ENCODE results near the gene TBCB. TPM values are rescaled to one million over a fixed set of nuclear protein-coding genes. Genes with fewer than 3 reads are reported as not detected.

Gene TBCB
- total RNA-seq, 4 donors from 2014 or later = 116 to 248 (median 180) TPM

DNA sequence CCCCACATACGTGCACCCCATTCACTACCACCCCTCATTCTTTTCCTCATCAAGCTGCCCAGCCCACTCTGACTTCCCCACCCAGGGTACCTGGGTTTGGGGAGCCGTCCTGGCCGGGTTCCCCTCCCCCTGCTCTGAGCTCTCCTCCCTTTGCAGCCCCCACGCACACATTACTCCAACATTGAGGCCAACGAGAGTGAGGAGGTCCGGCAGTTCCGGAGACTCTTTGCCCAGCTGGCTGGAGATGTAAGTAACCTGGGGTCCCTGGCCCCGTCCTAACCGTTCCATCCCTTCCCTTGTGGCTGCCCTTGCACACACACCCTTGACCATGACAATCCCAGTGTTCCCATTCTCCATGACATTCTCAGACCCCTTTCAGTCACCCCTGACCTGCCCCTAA is 27.2 kb downstream of the TBCB start:
- TF ChIP-seq EP300 (IDR thresholded peaks at IDR 0.05) (no peak), POLR2AphosphoS5 (IDR thresholded peaks at IDR 0.05) (no peak), CTCF (IDR thresholded peaks at IDR 0.05) (no peak), POLR2A (IDR thresholded peaks at IDR 0.05) (no peak)
- Histone ChIP-seq H3K4me1 (peaks cover 0 to 26% (median 5%) of the 10 kb centered on the region in 3 donors), H3K36me3 (peaks cover 0 to 59% of the 10 kb centered on the region in 2 donors), H3K4me3 (no peak overlapping the region), H3K27me3 (no peaks in the 10 kb centered on the region), H3K9me3 (no peaks in the 10 kb centered on the region), H3K27ac (peak overlapping the region in 2 of 4 donors; percentile 95 to 99)
- WGBS, 2 donors (ENCODE audit: low coverage in 1 of 2) = 67 to 84% methylated on average over 2 to 9 of the region's 9 CpGs
- ATAC-seq = no peak

GRCh38 chr19:36144624-36145023 is 29.4 kb downstream of the TBCB start:
- TF ChIP-seq POLR2A (IDR thresholded peaks at IDR 0.05) = no peak
- TF ChIP-seq EP300 (IDR thresholded peaks at IDR 0.05) = no peak
- TF ChIP-seq POLR2AphosphoS5 (IDR thresholded peaks at IDR 0.05) = no peak
- TF ChIP-seq CTCF (IDR thresholded peaks at IDR 0.05) = no peak
- WGBS, 2 donors (ENCODE audit: low coverage in 1 of 2) = 77 to 97% methylated on average over 5 to 6 of the region's 6 CpGs

GRCh38 chr19:36149673-36150406 is 34.6 kb downstream of the TBCB start:
- Histone ChIP-seq H3K36me3 (peaks cover 0 to 61% of the 10 kb centered on the region in 2 donors), H3K4me1 (peaks cover 3 to 45% (median 9%) of the 10 kb centered on the region in 3 donors), H3K4me3 (no peak overlapping the region), H3K27me3 (no peaks in the 10 kb centered on the region), H3K27ac (peak overlapping the region in 3 of 4 donors; percentile 97 to 98 (median 98)), H3K9me3 (no peaks in the 10 kb centered on the region)
- no peak for TF ChIP-seq CTCF (IDR thresholded peaks at IDR 0.05)
- no peak for TF ChIP-seq POLR2AphosphoS5 (IDR thresholded peaks at IDR 0.05)
- 53 to 69% methylated on average over 4 to 9 of the region's 13 CpGs for WGBS, 2 donors (ENCODE audit: low coverage in 1 of 2)
- no peak for ATAC-seq

More at GRCh38 chr19:36144624-36145023, 29.4 kb downstream of the TBCB start:
- peaks cover 0 to 19% (median 5%) of the 10 kb centered on the region in 3 donors for H3K4me1 ChIP-seq
- no peak for ATAC-seq
- H3K27ac ChIP-seq = no peak overlapping the region
- peaks cover 0 to 80% of the 10 kb centered on the region in 2 donors for H3K36me3 ChIP-seq
- H3K4me3 ChIP-seq = no peak overlapping the region
- no peaks in the 10 kb centered on the region for H3K9me3 ChIP-seq
- H3K27me3 ChIP-seq = no peaks in the 10 kb centered on the region

DNA sequence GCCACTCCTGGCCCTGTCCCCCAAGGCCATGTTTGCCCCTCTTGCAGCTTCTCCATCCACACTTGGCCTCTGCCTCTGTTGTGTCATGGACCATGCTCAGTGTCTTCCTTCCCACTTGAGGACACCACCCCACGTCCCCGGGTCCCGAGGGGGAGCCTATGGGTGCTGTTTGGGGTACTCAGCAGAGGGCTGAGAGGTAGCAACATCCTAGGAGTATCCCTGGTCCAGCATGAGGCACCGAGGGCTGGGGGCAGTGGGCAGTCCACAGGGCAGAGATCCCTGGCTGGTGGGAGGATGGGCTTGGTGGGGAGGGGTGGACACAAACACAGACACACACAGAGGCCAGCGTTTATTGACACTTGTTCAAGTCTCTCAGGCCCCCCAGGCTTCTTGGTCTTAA is 35.3 kb downstream of the TBCB start:
- Histone ChIP-seq H3K27ac (peak overlapping the region; percentile 97 to 99 (median 98)), H3K9me3 (no peaks in the 10 kb centered on the region), H3K36me3 (peaks cover 0 to 53% of the 10 kb centered on the region in 2 donors), H3K27me3 (no peaks in the 10 kb centered on the region), H3K4me3 (peak overlapping the region in 1 of 2 donors; percentile 77), H3K4me1 (peaks cover 3 to 45% (median 9%) of the 10 kb centered on the region in 3 donors)
- TF ChIP-seq POLR2A (IDR thresholded peaks at IDR 0.05) (no peak), CTCF (IDR thresholded peaks at IDR 0.05) (no peak), POLR2AphosphoS5 (IDR thresholded peaks at IDR 0.05) (no peak), EP300 (IDR thresholded peaks at IDR 0.05) (no peak)
- WGBS, 2 donors (ENCODE audit: low coverage in 1 of 2) = 14% methylated on average over 1 of the region's 5 CpGs; no CpG with 5 or more reads in 1 of the 2 donors
- ATAC-seq = no peak

Data from gastroesophageal sphincter (tissue), 4 donors.